Activated CD4-positive, CD25-positive, alpha-beta regulatory T cell treated with anti-CD3 and anti-CD28 coated beads, Interleukin-2, amount 50 U/mL, for 24 hours (primary cell): ENCODE measurements around the gene LGALS9.

ENCODE experiments used
- ATAC-seq, 2 donors: fragments of 150-1000 bp; cut with Tn5 transposase; one replicate each; pipeline ENCODE4 v1.10.0; 2021; ENCODE audit warnings: mild to moderate bottlenecking in 1 of 2, moderate library complexity in 1 of 2

Gene LGALS9

DNA sequence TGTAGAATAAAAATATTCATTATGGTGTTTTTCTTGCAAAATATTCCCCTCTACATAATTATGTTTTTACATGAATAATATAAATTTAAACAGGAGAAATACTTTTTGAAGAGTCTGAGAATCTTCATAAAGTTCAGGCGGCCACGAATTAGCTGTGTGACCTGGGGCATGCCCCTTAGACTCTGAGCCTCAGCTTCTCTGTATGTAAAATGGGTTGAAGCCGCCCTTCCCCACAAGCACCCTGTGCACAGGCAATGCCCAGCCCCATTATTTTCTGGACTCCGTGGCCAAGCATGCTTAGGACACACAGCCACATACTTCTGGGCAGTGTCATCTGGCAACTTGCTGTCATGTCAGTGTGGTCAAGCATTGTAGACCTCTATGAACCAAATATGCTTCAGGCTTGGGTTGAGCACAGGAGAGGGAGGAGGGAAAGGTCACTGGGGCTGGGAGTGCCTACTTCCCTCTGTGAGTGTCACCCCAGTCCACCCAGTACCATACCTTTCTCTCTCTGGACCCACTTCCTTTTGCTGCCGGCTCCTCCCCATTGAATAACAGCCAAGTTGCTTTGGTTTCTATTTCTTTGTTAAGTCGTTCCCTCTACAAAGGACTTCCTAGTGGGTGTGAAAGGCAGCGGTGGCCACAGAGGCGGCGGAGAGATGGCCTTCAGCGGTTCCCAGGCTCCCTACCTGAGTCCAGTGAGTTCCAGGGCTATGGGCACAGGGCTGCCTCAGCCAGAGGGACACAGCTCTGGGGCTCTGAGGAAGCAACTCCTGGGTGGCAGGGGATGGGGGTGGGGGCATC, at the start of gene LGALS9:
Gene LGALS9 (plus strand): TSS at position 582 of the 804 bp plus-strand sequence. CDS start 78 bp downstream, at position 660.
- ATAC-seq = peak; percentile 55 to 73

DNA sequence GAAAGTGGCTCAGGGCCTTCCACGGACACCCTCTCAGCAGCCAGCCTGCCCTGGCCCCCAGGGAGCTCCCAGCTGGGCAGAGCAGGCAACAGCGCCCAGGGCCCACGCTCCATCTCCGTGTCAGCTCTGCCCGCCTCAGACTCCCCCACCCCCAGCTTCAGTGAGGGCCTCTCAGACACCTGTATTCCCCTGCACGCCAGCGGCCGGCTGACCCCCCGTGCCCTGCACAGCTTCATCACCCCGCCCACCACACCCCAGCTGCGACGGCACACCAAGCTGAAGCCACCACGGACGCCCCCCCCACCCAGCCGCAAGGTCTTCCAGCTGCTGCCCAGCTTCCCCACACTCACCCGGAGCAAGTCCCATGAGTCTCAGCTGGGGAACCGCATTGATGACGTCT, 48.3 kb upstream of the LGALS9 start:
- ATAC-seq = no peak

DNA sequence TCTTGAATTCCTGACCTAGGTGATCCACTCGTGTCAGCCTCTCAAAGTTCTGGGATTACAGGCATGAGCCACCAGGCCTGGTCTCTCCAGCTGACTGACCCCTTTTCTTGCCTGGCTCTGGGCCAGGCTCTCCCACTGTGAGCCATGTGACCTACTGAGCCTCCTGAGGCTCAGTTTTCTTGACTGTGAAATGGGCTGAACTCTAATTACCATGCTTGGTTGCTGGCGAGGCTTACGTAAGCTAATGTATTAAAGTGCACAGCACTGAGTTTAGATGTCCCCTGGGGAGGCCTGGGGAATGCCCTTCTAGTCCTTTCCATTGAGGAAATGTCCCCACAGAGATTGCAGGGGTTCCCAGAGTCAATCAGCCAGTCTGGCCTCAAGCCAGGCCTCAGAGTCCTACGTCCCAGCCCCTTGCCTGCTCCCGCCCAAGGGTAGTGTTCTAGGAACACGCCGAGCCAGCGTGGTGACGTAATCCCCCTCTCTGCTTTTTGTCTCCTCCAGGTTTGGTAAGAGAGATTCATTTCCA, 45.8 kb upstream of the LGALS9 start:
- no peak for ATAC-seq

- ATAC-seq = no peak
Measured at GRCh38 chr17:27585792-27586191, 45.2 kb upstream of the LGALS9 start.

GRCh38 chr17:27586203-27586721, 44.7 kb upstream of the LGALS9 start:
- no peak for ATAC-seq

DNA sequence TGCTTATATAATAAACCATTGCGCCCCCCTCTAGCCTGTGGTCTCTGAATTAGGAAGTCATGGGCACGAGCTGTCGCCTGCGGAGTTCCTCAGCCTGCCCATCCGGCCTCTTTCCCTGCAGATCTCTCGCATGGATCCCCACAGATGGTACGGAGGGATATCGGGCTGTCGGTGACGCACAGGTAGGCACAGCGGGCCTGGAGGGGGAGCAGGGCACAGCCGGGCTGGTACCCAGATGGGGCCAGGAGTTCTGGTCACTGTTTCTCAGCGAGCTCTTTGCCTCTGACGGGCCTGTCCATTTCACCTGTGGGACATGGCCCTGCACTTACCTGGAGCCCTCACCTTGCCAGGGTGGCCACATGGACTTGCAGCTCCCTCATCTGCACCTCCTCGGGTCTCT, 42.6 kb upstream of the LGALS9 start:
- no peak for ATAC-seq

DNA sequence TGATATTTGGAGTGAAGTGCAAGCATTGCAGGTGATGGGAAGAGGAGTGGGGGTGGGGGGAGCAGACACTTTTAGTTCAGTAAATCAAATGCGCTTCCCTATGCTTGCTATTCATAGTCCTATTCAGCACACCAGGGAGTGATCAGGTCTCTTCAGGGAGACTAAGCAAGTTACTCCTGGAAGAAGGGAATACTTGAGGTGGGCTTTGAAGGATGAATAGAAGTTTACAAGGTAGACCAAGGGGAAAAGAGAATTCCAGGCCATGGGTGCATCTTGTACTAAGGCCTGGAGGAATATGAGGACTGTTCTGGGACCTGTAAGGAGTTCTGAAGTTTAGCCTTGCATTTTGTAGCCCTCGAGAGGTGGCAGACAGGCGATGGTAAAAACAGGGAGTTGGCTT, 40.1 kb upstream of the LGALS9 start:
- ATAC-seq = no peak

- no peak for ATAC-seq
Measured at GRCh38 chr17:27591986-27592385, 39.0 kb upstream of the LGALS9 start.

DNA sequence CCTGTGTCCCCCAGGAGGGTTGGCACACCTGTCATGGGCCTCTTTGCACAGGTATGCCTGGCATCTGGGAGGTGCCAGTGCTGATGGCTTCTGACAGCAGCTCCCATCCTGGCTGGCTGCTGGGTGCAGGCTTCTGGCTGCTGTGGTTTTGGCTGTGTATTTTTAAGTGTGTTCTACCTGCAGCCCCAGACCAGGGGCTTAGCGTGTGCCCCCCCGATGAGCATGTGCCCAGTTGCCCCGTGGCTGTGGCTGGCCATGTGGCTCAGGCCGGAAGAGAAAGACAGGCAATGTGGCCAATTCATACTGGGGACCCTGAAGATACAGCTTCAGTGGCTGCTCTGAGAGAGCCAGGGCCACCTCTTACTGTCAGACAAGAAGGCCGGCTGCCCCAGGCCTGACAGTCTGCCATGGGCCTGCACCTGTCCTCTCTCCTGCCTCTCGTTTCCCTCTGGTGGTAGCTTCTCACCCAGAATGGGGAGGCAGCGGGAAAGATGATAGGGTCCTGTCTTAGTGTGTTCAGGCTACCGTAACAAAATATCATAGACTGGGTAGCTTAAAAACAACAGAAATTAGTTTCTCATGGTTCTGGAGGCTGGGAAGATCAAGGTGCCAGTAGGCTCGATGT, 37.6 kb upstream of the LGALS9 start:
- no peak for ATAC-seq

DNA sequence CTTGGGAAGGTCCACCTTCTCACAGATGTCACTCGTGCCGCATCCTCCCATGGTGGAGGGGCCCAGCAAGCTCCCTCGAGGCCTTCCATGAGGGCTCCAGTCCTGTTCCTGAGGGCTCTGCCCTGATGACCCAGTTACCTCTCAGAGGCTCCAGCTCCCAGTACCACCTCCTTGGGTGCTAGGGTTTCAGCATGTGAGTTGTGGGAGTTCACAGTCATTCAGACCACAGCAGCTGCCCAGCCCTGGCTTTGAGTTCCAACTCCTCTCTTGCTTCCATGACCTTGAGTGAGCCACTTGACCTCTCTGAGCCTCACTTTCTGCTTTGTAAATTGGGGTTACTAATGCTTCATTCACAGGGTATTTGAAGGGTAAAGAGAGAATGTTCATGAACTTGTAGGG, 37.1 kb upstream of the LGALS9 start:
- ATAC-seq = no peak

DNA sequence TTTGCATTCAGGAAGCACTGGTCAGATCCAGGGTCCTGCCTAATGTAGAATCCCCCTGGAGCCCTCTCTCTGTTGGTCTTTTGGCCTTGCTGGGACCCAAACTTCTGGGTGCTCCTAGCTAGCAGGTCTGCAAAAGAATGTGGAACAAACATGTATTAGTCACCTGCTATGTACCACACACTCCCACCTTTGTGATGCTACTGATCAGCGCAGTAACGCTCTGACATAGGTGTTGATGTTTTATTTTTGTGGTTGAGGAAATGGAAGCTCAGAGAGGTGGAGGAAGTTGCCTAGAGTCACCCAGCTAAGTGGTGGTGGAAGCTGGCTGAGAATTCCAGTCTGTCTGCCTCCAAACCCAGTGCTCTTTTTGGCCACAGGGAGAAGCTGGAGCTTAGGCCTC, 35.8 kb upstream of the LGALS9 start:
- ATAC-seq = peak; percentile 41 to 42

- no peak for ATAC-seq
Measured at GRCh38 chr17:27596096-27596495, 34.9 kb upstream of the LGALS9 start.

GRCh38 chr17:27596566-27597187, 34.3 kb upstream of the LGALS9 start:
- no peak for ATAC-seq

DNA sequence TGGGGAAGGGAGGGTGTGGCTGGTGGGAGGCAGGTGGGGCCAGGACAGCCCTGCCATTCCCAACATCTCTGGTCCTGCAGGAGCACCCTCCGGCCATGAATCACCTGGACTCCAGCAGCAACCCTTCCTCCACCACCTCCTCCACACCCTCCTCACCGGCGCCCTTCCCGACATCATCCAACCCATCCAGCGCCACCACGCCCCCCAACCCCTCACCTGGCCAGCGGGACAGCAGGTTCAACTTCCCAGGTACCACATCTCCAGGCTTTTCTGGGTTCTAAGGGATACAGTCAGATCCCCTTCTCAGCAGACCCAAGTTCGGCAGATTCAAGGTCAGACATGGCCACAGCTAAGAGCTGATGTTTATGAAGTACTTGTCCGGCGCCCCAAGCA, 33.8 kb upstream of the LGALS9 start:
- no peak for ATAC-seq

DNA sequence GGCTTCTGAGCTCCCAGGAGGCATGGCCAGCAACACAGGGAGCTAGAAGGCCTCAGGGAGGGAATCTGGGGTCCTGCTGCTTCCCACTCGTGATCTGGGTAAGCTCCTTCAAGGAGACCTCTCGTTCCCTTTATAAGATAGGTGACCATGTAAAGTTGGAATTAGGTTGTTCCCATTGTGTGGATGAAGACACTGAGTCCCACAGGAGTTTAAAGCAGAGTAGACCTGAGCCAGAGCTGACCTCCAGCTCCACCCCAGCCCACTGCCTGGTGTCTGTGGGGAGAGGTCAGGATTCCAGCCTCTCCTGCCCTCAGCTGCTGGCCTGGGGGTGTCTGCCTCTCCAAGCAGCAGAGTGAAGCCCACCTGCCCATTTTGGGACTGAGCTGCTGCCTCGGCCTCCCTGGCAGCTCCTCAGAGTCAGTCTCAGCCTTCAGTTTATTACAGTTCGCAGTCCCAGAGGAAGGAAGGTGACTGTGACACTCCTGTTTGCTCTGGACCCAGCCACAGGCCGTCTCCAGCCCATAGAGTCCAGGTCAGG, 33.1 kb upstream of the LGALS9 start:
- ATAC-seq = no peak

DNA sequence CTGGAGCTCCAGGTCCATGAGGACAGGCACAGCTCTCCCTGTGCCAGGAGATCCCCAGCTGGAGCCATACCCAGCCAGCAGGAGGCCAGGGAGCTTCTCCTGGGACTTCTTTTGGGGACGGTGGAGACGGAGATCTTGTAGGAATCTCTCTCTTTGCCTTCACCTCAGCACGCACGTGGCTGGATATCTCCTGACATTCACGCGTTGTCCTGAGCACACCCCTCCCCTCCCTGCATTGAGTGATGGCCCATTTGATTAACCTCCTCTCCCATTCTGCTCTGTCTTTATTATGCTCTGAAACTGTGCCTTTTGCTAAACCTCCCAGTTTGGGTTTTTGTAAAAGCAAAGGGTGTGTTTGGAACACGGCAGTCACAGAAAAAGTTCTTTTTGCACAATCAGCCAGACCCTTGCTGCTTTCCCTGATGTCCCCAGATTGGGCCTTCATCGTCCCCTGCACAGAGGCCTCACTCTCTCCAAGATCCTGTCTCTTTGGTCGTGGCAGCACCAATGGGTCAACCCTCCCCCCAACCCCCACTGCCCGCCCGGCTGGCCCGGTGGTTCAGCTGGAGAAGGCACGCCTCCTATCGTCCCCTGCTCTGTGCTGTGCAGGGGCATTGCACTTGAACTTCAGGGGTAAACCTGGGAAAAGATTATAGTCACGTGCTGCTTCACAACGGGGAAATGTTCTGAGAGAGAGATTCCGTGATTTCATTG, 32.5 kb upstream of the LGALS9 start:
- ATAC-seq = no peak

DNA sequence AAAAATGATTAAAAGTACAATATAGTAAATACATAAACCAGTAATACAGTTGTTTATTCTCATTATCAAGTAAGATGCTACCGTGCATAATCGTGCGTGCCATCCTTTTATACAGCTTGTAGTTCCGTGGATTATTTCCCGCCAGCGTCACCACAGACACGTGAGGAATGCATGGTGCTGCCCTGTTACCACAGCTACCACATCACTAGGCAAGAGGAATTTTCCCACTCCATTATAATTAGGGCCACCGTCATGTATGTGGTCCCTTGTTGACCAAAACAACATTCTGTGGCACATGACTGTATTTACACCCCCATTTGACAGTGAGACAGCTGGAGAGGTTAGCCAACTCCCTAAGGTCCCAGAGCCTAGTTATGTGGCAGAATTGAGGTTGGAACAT, 30.5 kb upstream of the LGALS9 start:
- ATAC-seq = no peak

DNA sequence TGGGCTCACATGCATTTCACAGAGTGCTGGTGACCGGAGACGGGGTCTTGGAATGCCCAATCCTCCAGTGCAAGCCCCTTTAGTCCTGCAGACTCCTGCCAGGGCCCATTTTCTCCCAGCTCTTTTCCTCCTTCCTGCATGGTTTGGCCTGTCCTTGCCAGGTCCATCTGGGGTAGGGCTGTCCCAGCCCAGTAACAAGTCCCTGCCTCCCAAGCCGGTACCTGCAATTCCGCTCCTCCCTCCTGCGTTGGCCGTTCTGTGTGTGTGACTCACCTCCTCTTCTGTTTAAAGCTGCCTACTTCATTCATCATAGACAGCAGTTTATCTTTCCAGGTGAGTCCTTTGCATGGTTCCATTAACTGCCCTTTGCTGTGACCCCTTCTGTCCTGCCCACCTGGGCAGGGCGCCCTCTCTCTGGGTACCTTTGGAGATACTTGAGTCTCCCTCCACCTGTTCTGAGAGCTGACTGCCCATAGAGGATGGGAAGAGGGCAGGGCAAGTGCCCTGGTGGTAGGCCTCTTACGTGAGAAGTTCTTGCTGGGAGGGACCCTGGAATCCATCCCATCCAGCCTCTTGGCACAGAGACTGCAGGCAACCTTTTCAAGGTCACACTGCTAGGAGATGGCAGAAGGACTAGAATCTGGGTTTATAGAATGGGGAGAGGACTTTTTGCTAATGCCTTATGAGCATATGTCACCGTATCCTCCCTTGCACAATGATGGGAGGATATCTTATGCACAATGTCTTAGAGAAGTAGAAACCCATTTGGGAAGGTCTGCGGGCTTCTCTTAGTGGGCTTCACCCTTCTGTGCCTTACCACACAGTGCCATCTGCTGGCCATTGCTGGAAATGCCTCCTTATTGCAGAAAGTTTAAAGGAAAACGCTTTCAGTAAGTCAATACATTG, 29.7 kb upstream of the LGALS9 start:
- peak in 1 of 2 donors; percentile 37 for ATAC-seq

- ATAC-seq = no peak
Measured at GRCh38 chr17:27601975-27602302, 29.0 kb upstream of the LGALS9 start.

- peak; percentile 54 to 56 for ATAC-seq
Measured at GRCh38 chr17:27602721-27603420, 28.1 kb upstream of the LGALS9 start.

GRCh38 chr17:27603421-27603770, 27.6 kb upstream of the LGALS9 start:
- ATAC-seq = no peak
